ENCODE data around the gene COG7. TPM values are rescaled to one million over a fixed set of nuclear protein-coding genes. Genes with fewer than 3 reads are reported as not detected.
A peak's percentile ranks its signal among the peaks of the same experiment; 100 is the strongest.

COG7 gene
- total and polyA plus RNA-seq, 8 donors, result 19.8 to 36.7 (median 31.0) TPM

DNA sequence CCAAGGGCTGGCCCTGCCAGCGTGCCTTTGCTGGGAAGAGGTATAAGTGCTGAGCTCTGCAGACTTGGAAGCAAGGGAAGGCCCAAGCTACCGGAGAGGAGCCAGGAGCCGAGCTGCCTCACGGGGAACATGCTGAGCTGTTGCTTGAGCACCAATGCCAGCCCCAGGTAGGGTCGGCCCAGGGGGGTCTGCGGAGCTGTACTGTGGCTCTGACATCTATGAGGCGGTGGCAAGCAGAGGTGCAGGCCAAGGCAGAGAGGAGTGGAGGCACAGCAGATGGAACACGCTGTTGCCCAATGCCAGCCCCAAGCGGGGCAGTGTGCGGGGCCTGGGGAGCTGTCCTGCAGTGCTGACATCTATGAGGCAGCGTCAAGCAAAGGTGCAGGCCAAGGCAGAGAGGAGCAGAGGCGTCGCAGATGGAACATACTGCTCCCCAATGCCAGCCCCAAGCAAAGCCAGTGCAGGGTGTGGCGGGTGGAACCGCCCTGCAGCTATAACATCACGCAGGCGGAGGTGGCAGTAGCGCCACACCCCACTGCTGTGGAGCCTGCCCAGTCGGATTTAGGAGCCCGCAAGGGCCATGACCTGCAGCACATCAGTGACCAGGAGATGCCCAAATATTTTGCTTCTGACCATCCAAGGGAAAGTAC is 47.3 kb upstream of the COG7 start:
- ATAC-seq (no peak), DNase-seq (no peak)
- intact Hi-C loops (cut with DNase I), result no loop called here
- Histone ChIP-seq H3K36me3 (peaks cover 2 to 12% of the 10 kb centered on the region in 2 donors), H3K9me3 (no peaks in the 10 kb centered on the region), H3K4me3 (no peak overlapping the region), H3K27me3 (no peaks in the 10 kb centered on the region), H3K4me1 (peaks cover 27 to 86% of the 10 kb centered on the region in 2 donors), H3K27ac (no peak overlapping the region)
- TF ChIP-seq CTCF (IDR thresholded peaks at IDR 0.05), result no peak

DNA sequence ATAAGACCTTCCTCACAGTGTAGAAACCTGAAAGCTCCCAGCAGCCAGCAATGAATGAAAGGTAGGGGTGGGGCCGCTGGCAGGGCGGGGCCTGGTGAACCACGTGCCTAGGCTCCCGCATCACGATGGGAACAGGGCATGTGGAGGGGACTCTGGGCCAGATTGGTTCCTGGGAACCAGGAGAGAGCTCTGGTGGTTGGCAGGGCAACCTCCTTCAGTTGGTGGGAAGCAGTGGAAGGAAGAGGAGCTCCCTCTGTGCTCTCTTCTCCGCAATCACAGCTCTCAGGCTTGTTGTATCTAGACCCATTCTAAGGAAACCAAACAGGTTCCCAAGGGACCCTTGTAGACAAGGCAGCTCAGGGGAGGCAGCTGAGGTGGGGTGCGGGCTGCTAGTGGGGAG is 46.8 kb upstream of the COG7 start:
- Histone ChIP-seq H3K27me3 (no peaks in the 10 kb centered on the region), H3K36me3 (peaks cover 8 to 18% of the 10 kb centered on the region in 2 donors), H3K4me1 (peaks cover 22 to 81% of the 10 kb centered on the region in 2 donors), H3K9me3 (no peaks in the 10 kb centered on the region), H3K27ac (no peak overlapping the region), H3K4me3 (no peak overlapping the region)
- no peak for TF ChIP-seq CTCF (IDR thresholded peaks at IDR 0.05)
- ATAC-seq (no peak), DNase-seq (no peak)
- intact Hi-C loops (cut with DNase I), result no loop called here

DNA sequence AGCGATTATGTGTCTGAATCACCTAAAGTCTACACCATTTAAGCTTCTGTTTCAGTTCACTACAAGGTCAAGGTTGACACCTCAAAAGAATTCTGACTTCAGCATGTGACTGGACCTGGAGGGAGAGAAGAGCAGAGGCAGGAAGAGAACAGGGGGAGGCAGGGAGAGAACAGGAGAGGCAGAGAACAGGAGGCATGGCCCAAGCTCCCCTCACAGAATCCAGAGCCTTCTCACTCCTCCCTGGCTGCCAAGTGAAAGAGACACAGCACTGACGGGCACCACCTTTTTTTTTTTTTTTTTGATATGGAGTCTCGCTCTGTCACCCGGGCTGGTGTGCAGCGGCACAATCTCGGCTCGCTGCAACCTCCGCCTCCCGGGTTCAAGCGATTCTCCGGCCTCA is 45.9 kb upstream of the COG7 start:
- no peak overlapping the region for H3K27ac ChIP-seq

GRCh38 chr16:23497543-23497868 is 44.5 kb upstream of the COG7 start:
- Histone ChIP-seq H3K27me3 (no peaks in the 10 kb centered on the region), H3K9me3 (no peaks in the 10 kb centered on the region), H3K4me3 (no peak overlapping the region), H3K27ac (peak overlapping the region; percentile 78 to 80), H3K36me3 (peaks cover 8 to 41% of the 10 kb centered on the region in 2 donors), H3K4me1 (peaks cover 21 to 65% of the 10 kb centered on the region in 2 donors)
- intact Hi-C loops (cut with DNase I), result no loop called here
- DNase-seq (no peak), ATAC-seq (no peak)
- no peak for TF ChIP-seq CTCF (IDR thresholded peaks at IDR 0.05)

More for the DNA sequence above, 45.9 kb upstream of the COG7 start:
- Histone ChIP-seq H3K4me1 (peaks cover 14 to 71% of the 10 kb centered on the region in 2 donors), H3K4me3 (no peak overlapping the region), H3K9me3 (no peaks in the 10 kb centered on the region), H3K27me3 (no peaks in the 10 kb centered on the region), H3K36me3 (peaks cover 8 to 27% of the 10 kb centered on the region in 2 donors)
- no peak for TF ChIP-seq CTCF (IDR thresholded peaks at IDR 0.05)
- DNase-seq (no peak), ATAC-seq (no peak)
- intact Hi-C loops (cut with DNase I), result no loop called here

- Histone ChIP-seq H3K9me3 (no peaks in the 10 kb centered on the region), H3K36me3 (peaks cover 8 to 46% of the 10 kb centered on the region in 2 donors), H3K27ac (peak overlapping the region; percentile 78 to 80), H3K27me3 (no peaks in the 10 kb centered on the region), H3K4me3 (no peak overlapping the region), H3K4me1 (peaks cover 21 to 62% of the 10 kb centered on the region in 2 donors)
- ATAC-seq (peak; percentile 76), DNase-seq (peak in 1 of 4 donors; percentile 56)
- intact Hi-C loops (cut with DNase I), result no loop called here
- TF ChIP-seq CTCF (IDR thresholded peaks at IDR 0.05), result no peak
Observed at GRCh38 chr16:23496821-23497542, 44.0 kb upstream of the COG7 start.

Measured in left lung (tissue), 10 donors.